HG02943 (cell line): ENCODE data around the gene FYTTD1.
"Not testable (repeated sequence)": the region's sequence is repeated elsewhere in the genome, so short reads cannot be mapped to it uniquely, and the experiment has no call there.

Experiments
- ATAC-seq: cut with Tn5 transposase; IDR thresholded peaks from one replicate; pipeline ENCODE4 v1.9.1; 2021; ENCODE audit warnings: mild to moderate bottlenecking, low read depth, moderate library complexity; ENCODE audit not compliant: unreplicated experiment

Gene FYTTD1, protein sequence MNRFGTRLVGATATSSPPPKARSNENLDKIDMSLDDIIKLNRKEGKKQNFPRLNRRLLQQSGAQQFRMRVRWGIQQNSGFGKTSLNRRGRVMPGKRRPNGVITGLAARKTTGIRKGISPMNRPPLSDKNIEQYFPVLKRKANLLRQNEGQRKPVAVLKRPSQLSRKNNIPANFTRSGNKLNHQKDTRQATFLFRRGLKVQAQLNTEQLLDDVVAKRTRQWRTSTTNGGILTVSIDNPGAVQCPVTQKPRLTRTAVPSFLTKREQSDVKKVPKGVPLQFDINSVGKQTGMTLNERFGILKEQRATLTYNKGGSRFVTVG

DNA sequence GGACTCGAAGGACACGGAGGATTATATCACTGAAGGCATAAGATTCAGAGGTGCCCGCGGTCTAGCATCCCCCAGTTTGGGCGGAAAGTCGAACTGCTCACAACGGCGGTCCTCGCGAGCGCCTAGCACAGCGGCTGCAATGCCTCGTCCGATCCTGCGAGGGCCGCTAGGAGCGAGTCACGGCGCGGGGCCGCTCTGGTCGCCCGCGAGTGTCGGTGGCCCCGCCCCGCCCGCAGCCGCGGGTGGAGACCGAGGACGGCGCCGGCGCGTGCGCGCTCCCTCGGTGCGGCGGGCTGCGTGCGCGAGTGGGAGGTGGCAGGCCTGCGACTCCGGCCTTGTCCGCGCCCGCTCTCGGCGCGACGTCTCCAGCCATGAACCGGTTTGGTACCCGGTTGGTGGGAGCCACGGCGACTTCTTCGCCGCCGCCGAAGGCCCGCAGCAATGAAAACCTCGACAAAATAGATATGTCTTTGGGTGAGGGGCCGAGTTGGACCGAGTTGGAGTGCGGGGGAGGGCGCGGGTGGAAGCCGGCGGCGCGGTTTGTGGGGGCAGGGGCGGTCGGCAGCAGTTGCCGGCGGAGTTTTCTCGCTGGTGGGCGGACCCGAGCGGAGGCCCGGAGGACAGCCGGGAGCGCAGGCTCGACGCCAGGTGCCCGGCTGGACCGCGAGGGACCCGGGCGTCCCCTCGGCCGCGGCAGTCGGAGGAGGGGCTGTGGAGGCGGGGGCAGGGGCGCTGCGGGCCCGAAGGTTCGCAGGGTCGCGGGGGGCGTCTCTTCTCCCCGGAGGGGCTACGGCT lies at the start of gene FYTTD1:
TSS of gene FYTTD1 (plus strand) at position 283 of the 795 bp plus-strand sequence. CDS start at position 372, 89 bp downstream.
- ATAC-seq = peak; percentile 72

DNA sequence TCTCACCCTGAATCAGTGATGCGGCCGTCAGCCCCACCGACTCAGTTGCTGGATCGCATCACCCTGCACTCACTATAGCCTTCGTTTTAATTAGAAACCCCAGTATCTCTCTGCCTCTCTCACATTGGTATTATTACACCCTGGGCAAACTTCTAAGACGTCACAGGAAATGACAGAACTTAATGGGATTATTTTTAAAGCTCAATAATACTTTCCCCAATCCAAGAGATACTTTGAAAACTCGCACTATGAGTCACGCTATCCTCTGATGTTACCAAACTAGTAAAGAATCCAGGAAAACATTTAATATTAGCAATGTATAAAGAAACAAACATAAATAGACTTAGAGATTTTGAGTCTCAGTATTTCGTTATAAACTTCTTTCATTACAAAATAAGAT lies 49.6 kb upstream of the FYTTD1 start:
- no peak for ATAC-seq

DNA sequence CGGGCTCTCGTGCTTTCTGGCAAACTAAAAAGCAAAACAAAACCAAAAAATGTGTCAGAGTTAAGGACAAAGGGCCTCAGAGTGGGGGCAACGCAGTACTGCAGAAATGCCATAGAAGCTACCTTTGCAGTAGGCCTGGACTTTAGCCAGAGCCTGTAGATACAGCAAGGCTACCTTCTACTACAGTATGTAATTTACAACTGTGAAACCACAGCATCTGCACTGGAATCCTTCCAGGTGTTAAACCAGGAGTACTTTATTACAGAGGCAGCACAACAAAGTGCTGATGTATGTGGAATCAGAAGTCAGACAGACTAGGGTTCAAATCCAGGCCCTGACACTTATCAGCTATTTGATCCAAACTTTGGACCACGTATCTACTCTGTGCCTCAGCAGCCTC lies 47.8 kb upstream of the FYTTD1 start:
- ATAC-seq = no peak

DNA sequence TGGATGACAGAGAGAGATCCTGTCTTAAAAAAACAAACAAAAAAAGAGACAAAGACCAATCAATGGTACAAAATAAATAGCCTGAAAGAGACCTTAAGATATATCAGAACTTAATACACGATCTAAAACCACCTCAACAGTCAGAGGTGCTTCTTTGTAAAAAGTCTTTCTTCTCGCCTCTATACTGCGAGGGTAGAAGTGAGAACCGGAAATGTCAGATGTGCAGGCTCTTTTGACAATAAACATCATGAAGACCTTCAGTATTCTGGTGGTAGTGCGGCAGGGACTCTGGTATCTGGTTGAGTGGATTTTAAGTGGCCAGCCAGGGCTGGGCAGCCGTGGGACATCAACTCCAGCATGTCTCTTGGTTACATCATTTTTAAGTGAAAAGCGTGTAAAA lies 43.0 kb upstream of the FYTTD1 start:
- no peak for ATAC-seq

DNA sequence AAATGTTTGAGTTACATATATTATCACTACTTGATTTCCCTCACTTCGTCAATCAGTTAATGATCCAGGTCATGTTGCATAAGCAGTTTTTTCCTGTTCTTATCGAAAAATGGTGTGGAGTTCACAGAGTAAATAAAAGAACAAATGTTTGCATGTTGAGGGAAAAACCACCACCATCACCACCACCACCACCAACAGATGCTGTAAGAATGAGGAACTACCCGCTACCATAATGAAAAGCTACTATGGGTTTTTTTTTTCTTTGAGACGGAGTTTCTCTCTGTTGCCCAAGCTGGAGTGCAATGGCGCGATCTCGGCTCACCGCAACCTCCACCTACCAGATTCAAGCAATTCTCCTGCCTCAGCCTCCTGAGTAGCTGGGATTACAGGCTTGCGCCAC lies 40.5 kb upstream of the FYTTD1 start:
- no peak for ATAC-seq

DNA sequence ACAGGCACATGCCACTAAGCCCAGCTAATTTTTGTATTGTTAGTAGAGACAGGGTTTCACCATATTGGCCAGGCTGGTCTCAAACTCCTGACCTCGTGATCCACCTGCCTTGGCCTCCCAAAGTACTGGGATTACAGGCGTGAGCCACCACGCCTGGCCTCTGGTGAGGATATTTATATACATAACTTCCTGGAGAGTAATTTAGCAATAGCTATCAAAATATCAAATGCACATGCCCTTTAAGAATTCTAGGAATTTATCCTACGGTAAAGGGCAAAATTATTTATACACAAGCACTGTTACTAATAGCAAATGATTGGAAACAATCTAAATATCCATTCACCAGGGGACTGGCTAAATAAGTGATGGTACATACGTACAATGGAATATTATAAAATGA lies 38.7 kb upstream of the FYTTD1 start:
- ATAC-seq = not testable (repeated sequence)

DNA sequence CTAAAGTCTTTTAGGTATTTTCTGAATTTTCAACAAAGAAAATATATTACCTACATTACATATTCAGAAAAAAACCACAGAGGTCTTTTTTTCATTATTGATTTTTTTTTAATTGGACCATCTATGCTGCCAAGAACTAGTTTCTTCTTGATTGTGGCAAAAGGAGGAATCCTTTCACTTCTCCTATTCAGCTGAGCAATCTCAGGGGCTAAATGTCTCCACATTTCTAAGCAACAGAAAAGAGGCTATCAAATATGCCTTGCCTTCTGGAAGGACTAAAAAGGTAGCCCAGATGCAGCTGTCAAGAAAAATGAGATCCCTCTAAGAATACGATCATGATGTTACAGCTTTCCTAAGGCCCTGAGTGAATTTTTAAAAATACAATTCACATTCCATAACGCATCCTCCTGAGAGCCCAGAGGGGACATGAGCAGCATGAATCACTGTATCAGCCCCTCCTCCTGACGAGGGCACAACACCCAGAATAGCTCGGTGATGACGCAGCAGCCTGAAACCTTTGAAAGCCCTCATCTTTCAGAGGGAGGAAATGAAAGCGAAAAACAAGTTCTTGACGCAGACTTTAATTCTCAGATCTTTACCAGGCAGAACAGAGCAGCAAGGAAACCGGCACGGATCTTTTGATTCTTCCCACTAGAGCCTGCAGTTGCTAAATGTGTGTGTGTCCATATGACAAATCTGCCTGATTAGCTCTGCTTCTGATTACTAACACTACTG lies 37.5 kb upstream of the FYTTD1 start:
- peak; percentile 82 for ATAC-seq

DNA sequence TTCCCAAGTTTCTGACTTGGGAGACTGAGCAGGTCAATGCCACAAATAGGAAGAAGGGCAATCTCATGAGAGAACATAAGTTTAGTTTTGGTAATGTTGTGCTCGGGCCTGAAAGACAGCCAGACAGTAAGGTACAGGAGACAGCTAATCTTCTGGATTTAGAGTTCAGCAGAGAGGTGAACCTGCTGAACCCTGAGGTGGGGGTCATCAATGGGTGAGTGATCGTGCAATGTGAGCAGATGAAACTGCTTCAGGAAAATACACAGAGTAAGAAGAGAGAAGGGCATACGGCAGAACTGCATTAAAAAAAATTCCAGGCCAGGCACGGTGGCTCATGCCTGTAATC lies 36.2 kb upstream of the FYTTD1 start:
- no peak for ATAC-seq

DNA sequence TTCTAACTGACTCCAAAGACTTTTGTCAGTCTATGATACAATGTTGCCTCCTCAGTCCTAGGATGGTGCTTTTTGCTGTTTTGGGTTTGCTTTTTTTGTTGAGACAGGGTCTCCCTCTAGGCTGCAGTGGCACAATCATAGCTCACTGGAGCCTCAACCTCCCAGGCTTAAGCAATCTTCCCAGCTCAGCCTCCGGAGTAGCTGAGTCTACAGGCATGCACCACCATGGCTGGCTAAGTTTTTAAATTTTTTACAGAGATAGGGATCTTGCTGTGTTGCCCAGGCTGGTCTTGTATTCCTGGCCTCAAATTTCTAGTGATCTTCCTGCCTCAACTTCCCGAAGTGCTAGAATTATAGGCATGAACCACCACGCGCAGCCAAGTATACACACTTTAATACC lies 35.4 kb upstream of the FYTTD1 start:
- no peak for ATAC-seq

DNA sequence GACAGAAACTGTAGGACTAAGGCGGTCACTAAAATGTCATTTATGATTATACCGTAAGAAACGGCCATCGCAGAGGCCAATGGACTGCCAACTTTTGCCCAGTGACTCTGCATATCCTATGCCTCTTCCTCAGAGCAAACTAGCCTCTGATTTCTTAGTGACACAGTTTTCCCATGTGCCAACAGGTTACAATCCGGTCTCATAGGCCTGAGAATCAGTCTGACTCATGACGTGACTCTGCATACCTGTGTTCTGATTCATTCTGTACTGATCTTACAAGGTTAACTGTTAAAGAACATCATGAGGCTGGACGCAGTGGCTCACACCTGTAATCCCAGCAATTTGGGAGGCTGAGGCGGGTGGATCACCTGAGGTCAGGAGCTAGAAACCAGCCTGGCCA lies 30.8 kb upstream of the FYTTD1 start:
- ATAC-seq = no peak

DNA sequence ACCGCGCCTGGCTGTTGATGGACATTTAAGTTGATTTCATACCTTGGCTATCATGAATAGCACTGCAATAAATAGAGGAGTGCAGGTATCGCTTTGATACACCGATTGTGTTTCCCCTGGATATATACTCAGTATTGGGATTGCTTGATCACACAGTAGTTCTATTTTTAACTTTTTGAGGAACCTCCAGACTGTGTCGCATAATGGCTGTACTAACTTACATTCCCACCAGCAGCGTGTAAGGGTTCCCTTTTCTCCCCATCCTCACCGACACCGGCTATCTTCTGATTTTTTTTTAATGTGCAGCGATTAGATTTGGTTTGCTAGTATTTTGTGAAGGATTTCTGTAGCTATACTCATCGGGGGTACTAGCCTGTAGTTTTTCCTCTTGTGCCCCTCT lies 29.0 kb upstream of the FYTTD1 start:
- no peak for ATAC-seq

DNA sequence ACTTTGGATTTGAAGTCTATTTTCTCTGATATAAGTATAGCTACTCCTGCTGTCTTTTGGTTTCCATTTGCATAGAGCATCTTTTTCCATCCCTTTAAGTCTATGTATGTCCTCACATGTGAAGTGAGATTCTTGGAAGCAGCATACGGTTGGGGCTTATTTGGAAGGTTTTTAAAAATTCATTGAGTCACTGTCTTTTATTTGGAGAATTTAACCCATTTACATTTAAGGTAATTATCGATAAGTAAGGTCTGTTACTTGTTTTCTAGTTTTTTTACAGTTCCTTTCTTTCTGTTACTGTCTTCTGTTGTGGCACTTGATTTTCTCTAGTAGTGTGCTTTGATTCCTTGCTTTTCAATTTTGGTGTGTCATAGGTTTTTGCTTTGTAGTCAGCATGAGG lies 26.9 kb upstream of the FYTTD1 start:
- ATAC-seq = no peak

DNA sequence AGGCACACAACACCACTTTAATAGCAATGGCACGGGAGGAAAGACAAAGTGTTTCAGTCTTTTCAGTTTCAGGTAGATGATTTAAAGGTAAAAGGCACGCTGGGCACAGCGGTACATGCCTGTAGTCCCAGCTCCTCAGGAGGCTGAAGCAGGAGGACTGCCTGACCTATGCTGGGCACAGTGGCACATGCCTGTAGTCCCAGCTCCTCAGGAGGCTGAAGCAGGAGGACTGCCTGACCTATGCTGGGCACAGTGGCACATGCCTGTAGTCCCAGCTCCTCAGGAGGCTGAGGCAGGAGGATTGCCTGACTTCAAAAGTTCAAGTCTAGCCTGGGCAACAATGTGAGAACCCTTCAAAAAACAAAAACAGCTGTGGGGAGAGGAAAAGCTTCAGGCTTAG lies 21.8 kb upstream of the FYTTD1 start:
- ATAC-seq = not testable (repeated sequence)

DNA sequence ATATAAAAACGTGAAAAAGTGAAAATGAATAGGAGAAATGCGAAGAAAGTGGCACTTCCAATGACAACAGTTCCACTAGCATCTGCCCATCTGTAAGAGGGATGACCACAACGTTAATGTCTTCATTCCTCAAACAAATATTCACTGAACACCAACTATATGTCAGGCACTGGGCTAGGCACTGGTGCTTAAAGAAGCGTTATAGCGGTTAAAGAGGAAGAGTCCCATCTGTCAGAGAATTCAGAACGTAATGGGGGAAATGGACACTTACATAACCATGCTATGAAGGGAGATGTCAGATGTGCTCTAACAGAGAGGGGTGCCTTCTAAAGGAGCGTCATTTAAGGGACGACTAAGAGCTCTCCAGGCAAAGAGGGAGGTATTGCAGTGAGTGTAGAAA lies 21.2 kb upstream of the FYTTD1 start:
- ATAC-seq = no peak

DNA sequence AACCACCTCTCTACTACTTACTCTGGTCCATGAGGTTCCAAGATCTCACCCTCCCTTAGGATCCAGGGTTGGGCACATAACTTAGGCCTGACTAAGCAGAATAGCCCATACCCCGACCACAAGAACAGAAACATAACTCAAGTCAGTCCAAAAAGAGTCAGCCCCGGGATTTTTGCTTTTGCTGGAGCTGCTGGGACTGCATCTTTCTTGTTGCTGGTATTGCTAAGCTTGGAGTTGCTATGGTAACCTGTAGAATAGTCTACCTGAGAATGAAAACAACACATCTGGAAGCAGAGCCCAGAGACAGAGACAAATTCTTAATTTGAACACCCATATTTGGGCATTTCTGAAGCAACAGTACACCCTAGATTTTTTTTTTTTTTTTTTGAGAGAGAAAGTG lies 19.5 kb upstream of the FYTTD1 start:
- ATAC-seq = no peak

DNA sequence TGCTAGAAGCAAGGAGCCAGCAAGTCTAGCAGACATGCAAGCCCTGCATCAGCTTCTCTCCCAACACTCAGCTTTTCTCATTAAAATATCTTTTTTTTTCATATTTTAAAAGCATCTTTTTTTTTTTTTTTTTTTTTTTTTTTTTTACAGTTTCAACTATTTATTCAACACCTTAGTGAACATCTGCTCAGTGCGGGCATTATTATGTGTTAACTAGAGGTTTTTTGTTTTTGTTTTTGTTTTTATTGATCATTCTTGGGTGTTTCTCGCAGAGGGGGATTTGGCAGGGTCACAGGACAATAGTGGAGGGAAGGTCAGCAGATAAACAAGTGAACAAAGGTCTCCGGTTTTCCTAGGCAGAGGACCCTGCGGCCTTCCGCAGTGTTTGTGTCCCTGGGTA lies 18.9 kb upstream of the FYTTD1 start:
- ATAC-seq = not testable (repeated sequence)

DNA sequence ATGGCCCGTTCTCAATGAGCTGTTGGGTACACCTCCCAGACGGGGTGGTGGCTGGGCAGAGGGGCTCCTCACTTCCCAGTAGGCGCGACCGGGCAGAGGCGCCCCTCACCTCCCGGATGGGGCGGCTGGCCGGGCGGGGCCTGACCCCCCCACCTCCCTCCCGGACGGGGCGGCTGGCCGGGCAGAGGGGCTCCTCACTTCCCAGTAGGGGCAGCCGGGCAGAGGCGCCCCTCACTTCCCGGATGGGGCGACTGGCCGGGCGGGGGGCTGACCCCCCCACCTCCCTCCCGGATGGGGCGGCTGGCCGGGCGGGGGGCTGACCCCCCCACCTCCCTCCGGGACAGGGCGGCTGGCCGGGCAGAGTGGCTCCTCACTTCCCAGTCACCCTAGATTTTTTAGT lies 18.2 kb upstream of the FYTTD1 start:
- not testable (repeated sequence) for ATAC-seq

DNA sequence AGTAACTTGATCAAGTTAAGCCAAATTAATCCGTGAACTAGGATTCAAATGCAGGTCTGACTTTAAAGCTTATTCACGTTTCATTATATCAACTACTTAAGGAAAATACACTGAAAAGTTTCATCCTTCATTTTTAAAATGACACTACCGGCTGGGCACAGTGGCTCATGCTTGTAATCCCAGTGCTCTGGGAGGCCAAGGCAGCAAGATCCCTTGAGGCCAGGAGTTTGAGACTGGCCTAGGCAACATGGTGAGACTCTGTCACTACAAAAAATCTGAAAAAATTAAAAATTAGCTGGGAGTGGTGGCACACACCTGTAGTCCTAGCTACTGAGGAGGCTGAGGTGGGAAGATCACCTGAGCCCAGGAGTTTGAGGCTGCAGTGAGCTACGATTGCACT lies 16.6 kb upstream of the FYTTD1 start:
- no peak for ATAC-seq

DNA sequence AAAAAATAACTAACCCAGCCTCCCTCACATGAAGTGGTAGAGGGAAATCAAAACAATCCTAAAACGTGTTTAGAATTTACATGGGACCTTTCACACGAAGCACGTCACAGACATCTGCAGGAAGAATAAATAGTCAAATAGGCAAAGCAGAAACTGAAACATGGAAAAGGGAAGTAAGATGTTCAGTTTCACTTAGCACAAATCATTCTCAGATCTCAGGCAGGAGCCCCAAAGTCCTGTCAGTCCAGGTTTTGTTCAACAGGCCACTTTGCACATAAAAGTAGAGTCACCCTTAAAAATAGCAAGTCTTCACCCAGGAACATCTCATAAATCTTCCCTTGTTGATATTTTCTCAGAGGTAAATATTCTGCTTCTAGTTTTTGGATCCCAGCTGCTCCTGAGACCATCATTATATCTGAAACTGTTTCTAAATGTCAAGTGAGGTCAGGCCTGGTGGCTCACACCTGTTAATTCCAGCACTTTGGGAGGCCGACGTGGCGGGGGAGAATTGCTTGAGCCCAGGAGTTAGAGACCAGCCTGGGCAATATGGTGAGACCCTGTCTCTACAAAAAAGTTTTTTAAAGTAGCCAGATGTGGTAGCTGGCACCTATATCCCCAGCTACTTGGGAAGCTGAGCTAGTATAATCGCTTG lies 14.9 kb upstream of the FYTTD1 start:
- ATAC-seq = peak; percentile 41

DNA sequence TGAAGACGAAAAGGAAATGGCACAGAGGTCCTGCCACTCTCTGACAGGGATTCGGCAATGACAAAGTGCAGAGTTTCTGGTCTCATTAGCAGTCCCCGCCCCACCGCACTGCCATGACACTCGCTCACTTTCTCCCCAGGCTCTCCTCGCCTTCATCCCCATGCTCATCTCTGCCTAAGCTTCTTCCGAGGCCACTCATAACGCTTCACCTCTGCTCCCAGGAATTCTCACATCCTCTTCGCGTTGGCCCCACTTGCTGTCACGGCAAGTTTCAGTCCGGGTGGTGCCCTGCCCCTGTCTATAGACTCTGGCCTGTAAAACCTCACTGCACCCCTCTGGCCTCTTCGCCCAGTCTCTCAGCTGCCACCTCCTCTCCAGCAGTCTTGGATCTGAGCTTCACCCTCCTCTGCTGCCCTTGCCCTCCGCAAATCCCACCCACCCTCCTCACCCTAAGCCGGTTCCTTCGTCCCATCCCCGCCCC lies 13.6 kb upstream of the FYTTD1 start:
- no peak for ATAC-seq
